Colonic mucosa (tissue), 4 donors: ENCODE results near the gene FAM32A. TPM values are rescaled to one million over a fixed set of nuclear protein-coding genes. Genes with fewer than 3 reads are reported as not detected.

Experiments used
- DNase-seq: peaks from one replicate; pipeline ENCODE4 v3.0.0-alpha.2; 2020
- H3K27ac ChIP-seq: fragments of 200-600 bp; one replicate; pipeline ENCODE4 v1.8.0; 2021
- H3K27me3 ChIP-seq: fragments of 200-600 bp; one replicate; pipeline ENCODE4 v1.8.0; 2021
- H3K36me3 ChIP-seq: fragments of 200-600 bp; one replicate; pipeline ENCODE4 v1.8.0; 2021
- H3K4me1 ChIP-seq: fragments of 200-600 bp; one replicate; pipeline ENCODE4 v1.8.0; 2021; ENCODE audit warnings: mild to moderate bottlenecking
- H3K4me3 ChIP-seq: fragments of 200-600 bp; one replicate; pipeline ENCODE4 v1.8.0; 2021
- H3K9ac ChIP-seq, 2 donors: one replicate each; pipeline ENCODE4 v1.7.0; 2013; ENCODE audit warnings: control low read depth in 2 of 2, low read depth in 2 of 2, low read length in 2 of 2
- H3K9me3 ChIP-seq: fragments of 200-600 bp; one replicate; pipeline ENCODE4 v1.8.0; 2021
- CTCF ChIP-seq: fragments of 200-600 bp; IDR thresholded peaks from one replicate; pipeline ENCODE4 v1.8.0; 2022; ENCODE audit warnings: antibody characterized with exemption, mild to moderate bottlenecking
- intact Hi-C: fragments of 100-400 bp; cut with DNase I; formaldehyde crosslinking; loops from one replicate; pipeline ENCODE4 v1.14.1; 2022
- total RNA-seq, 2 donors: library from RNA; stranded (reverse); fragmentation: NEBNext Ultra II Directional in 1 of 2; extraction: Animal tissue kit (Norgen Biotek cat#: 25700) in 1 of 2; gene quantifications; one replicate each; pipeline ENCODE4 v1.2.1, GENCODE V29; 2021
- donor health status: healthy.
- donor health status: DM: no; HTN: no; CAD: no.
- donor health status: DM: no; HTN: no; CAD: no.

FAM32A gene
- total RNA-seq, 2 donors from 2014 or later = 76.9 to 78.3 TPM

GRCh38 chr19:16203256-16204004 lies 18.2 kb downstream of the FAM32A start:
- intact Hi-C loops = no loop called here
- peaks cover 9% of the 10 kb centered on the region for H3K4me1 ChIP-seq
- no peaks in the 10 kb centered on the region for H3K9me3 ChIP-seq
- H3K36me3 ChIP-seq = no peaks in the 10 kb centered on the region
- H3K27me3 ChIP-seq = no peaks in the 10 kb centered on the region
- no peak for DNase-seq
- no peak overlapping the region for H3K4me3 ChIP-seq
- no peak for TF ChIP-seq CTCF
- no peak overlapping the region for H3K9ac ChIP-seq
- no peak overlapping the region for H3K27ac ChIP-seq

- no peak overlapping the region for H3K27ac ChIP-seq
- H3K27me3 ChIP-seq = no peaks in the 10 kb centered on the region
- no peaks in the 10 kb centered on the region for H3K9me3 ChIP-seq
- no peaks in the 10 kb centered on the region for H3K36me3 ChIP-seq
- intact Hi-C loops = no loop called here
- no peak for DNase-seq
- peaks cover 4% of the 10 kb centered on the region for H3K4me1 ChIP-seq
- no peak overlapping the region for H3K9ac ChIP-seq
- H3K4me3 ChIP-seq = no peak overlapping the region
- no peak for TF ChIP-seq CTCF
Observed at GRCh38 chr19:16204005-16204294, 18.7 kb downstream of the FAM32A start.

- Histone ChIP-seq H3K9ac (no peak overlapping the region), H3K9me3 (no peaks in the 10 kb centered on the region), H3K4me3 (no peak overlapping the region), H3K36me3 (no peaks in the 10 kb centered on the region), H3K27ac (no peak overlapping the region), H3K27me3 (no peaks in the 10 kb centered on the region), H3K4me1 (no peaks in the 10 kb centered on the region)
- intact Hi-C loops = no loop called here
- TF ChIP-seq CTCF = no peak
- no peak for DNase-seq
Observed at GRCh38 chr19:16205205-16206045, 20.2 kb downstream of the FAM32A start.

GRCh38 chr19:16206046-16206605 lies 20.9 kb downstream of the FAM32A start:
- intact Hi-C loops = no loop called here
- H3K27ac ChIP-seq = no peak overlapping the region
- no peaks in the 10 kb centered on the region for H3K27me3 ChIP-seq
- H3K4me1 ChIP-seq = no peaks in the 10 kb centered on the region
- H3K4me3 ChIP-seq = no peak overlapping the region
- no peak for TF ChIP-seq CTCF
- H3K9ac ChIP-seq = no peak overlapping the region
- no peaks in the 10 kb centered on the region for H3K36me3 ChIP-seq
- no peaks in the 10 kb centered on the region for H3K9me3 ChIP-seq
- DNase-seq = no peak

GRCh38 chr19:16206637-16207036 lies 21.4 kb downstream of the FAM32A start:
- Histone ChIP-seq H3K9ac (no peak overlapping the region), H3K36me3 (no peaks in the 10 kb centered on the region), H3K4me1 (no peaks in the 10 kb centered on the region), H3K27me3 (no peaks in the 10 kb centered on the region), H3K4me3 (no peak overlapping the region), H3K9me3 (no peaks in the 10 kb centered on the region), H3K27ac (no peak overlapping the region)
- no peak for DNase-seq
- intact Hi-C loops = no loop called here
- TF ChIP-seq CTCF = no peak
